Hypothalamus (tissue), 51 donors: ENCODE data around the gene ITPR1.

Experiments used
- DNase-seq, 51 donors: peaks; one replicate each; lab custom pipeline; 2025; lab: John Stamatoyannopoulos, UW

Gene ITPR1

GRCh38 chr3:4508048-4508981 lies 15.2 kb downstream of the ITPR1 start:
- DNase-seq: no peak

DNA sequence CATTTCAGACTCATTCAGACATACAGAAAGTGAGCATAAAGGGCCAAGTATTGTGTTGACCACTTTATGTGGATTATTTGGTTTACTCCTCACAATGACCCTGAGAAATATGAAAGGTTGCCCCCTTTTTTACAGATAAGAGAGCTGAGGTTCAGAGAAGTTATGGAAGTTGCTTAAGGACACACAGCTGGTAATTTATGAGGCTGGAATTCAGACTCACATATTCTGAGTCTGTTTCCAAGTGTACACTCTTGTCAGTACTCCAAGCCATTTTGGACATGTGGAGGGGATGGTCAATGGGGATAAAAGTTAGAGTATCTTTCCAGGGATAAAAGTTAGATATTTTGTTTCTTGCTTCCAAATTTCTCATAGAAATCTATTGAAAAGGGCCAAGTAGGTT lies 15.9 kb downstream of the ITPR1 start:
- no peak for DNase-seq

GRCh38 chr3:4509983-4510755 lies 17.0 kb downstream of the ITPR1 start:
- no peak for DNase-seq

DNA sequence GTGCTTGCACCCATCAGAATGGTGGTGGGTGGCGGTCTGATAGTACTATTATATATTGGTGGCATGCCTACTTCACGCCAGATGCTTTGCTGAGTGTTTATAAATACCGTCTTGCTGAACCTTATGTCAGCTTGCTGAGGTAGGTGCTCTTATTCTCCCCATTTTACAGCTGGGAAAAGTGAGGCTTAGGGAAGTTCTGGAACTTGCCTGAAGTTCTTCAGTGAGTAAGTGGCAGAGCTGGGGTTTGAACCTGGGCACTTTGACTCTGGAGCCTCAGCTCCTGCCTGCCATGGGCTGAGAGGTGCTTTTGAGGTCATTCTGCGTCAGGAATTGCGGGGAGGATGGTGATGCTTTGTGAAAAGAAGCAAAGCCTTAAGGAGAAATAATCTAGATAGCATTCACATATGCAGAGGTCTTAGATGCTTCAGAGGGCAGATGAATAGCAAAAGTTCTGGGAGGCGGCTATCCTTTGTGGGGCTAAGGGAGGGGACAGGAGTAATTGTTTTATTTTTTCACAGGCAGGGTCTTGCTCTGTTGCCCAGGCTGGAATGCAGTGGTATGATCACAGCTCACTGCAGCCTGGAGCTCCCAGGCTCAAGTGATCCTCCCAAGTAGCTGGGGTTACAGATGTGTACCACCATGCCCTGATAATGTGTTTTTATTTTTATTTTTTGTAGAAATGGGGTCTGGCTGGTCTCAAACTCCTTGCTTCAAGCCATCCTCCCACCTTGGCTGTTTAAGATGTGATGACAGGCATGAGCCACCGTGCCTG lies 18.5 kb downstream of the ITPR1 start:
- DNase-seq: no peak

GRCh38 chr3:4512895-4513616 lies 19.9 kb downstream of the ITPR1 start:
- no peak for DNase-seq

DNA sequence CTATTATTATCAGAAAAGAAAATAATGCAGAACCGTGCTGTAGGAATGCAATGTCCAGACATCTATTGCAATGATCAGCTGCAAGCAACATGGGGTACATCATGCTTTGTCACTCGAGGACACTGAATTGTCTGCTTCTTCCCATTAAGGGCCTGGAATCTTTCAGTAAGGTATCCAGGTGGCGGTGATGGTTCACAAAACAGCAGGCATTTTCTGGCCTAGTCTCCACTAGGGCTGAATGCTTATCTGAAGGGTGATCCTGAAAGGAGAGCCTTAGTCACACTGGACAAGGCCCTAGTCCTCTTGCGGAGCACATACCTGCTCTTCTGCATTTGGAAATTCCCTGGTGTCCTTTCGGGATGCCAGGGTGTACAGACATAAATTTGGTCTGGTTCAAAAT lies 21.2 kb downstream of the ITPR1 start:
- no peak for DNase-seq

DNA sequence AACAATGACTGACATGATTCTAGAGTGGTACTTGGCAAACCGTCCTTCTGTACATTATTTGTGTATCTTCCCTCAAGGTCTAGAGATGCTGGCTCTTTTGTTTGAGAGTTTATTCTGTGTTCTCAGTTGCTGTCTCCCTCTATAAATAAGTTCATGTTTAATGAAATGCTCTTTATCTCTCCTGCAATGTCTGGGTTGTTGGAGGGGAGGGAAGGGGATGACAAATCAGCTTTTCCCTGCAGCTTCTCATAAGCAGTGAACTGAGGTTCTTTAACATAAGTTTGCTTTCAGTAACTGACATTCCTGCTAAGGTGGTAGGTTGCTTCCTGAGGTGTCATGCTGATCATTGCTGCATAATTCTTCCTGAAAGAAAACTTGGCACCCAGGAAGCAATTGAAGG lies 21.8 kb downstream of the ITPR1 start:
- DNase-seq: no peak

- peak in 1 of 51 donors; percentile 15 for DNase-seq
Measured at GRCh38 chr3:4515916-4516579, 22.9 kb downstream of the ITPR1 start.

DNA sequence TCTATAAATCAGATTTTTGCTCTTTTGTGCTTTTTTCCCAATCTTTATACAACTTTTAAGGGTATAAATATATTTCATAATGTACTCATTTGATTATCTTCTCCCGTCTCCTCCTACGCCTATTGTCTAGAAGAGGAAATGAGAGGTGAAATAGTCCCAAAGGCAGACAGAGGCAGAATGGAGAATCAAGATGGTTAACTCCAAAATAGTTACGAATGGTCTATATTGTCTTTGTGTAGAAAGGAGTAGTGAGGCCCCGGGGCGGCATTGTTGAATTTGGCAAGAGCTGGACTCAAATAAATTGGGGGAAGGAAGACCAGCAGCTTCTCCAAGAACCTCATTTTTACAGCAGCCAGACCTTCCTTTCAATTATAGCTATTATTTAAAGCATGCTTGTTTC lies 23.9 kb downstream of the ITPR1 start:
- no peak for DNase-seq

- no peak for DNase-seq
Measured at GRCh38 chr3:4517643-4518311, 24.6 kb downstream of the ITPR1 start.

DNA sequence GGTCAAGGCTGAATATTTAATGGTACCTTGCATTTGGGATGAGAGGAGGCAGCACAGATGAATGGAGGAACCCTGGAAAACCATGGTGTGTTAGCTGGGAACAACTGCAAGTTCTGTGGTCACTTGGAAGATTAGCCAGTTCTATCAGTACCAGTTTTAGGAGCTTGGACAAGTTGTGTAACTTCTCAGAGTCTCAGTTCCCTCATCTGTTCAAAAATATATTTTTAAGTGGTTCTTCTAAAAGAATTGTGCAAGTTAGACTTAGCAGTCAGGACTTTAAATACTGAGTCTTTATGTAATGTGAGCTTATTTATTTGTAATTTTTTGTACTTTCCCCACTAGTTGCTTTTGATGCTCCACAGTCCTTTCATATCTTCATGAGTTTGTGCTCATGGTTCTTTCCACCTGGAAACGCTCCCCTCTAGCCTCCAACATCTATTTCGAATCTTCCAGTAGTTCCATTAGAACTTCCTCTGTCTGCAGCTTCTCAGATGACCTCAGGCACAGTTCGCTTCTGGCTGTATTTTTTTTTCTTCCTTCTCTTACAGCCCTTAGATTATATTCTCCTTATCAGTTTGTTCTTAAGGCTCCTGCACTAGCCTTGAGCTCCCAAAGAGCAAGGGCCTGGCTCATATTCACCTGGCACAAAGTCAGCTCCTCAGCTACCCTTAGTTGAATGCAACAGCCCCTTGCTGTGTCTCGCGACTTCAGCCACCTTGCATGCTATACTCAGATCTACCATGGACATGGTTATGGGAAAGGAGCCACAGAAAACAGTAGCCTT lies 27.1 kb downstream of the ITPR1 start:
- no peak for DNase-seq

- no peak for DNase-seq
Measured at GRCh38 chr3:4522947-4523346, 29.8 kb downstream of the ITPR1 start.

DNA sequence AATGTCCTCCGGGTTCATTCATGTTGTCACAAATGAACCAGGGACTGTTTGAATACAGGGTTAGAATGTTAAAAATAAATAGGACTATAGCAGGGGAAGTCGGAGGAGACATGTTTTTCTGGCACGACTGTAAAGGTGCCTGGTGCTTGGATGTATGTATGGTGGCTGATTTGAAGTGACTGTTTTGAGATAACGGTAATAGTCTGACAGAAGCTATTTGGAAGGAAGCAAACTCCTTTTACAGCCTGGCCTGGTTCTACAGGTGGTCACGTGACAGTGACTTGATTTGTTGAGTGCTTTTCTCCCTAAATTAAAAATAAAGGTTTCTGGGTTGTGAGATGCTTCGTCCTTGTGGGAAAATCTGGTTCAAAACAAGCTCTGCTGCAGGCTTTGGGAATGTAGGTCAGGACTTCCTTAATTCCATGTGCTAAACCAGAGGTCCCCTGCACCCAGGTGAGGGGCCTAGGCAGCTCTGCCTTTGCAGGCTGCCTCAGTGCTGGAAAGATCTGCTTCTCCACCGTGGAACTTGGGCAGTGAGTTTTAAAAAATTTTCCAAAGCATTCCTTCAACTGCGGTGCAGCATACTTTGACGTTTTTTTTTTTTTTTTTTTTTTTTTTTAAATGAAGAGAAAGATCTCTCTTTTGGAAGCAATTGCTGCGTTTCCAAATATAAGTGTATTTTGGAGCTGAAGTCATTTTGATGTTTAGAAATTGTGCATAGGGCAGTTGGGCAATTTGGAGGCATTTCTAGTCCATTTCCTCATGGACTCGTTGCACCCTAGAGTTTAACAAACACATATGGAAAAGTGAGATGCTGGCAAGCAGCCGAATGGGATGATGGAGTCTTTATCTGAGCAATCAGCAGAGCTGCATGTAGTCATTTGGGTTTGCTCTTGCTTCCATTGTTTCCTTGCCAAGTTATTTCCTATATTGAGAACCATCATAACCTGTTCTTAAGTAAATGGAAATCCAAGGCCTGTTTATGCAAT lies 30.9 kb downstream of the ITPR1 start:
- DNase-seq: no peak

DNA sequence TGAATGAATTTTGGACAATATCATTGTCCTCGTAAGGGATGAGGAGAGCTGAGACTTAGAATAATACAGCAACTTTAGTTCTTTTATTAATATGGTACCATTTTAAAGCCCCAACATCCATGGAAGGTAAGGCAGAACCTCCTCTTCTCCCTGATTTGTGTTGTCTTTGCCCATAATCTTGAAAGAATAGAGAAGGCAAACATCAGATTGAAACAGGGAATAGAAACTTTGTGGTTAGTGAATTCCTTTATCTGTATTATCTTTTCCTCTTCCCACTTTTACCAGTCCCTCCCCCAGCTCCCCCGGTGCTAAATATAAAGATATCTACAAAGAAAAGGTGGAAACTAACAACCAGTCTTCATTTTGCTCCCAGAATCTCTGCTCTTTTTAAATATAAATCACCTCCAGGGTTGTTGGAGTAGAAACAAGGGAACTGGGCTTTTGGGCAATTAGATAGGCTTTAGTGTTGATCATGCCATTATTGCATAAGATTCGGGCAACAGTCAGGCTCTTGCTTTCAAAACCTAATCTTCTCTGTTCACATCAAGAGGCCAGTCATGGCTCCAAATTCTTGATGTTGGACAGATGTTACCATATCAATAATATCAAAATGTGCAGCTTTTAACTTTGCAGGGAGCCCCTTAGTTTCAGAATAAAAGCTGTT lies 32.5 kb downstream of the ITPR1 start:
- DNase-seq: no peak

- no peak for DNase-seq
Measured at GRCh38 chr3:4528320-4528719, 35.2 kb downstream of the ITPR1 start.

DNA sequence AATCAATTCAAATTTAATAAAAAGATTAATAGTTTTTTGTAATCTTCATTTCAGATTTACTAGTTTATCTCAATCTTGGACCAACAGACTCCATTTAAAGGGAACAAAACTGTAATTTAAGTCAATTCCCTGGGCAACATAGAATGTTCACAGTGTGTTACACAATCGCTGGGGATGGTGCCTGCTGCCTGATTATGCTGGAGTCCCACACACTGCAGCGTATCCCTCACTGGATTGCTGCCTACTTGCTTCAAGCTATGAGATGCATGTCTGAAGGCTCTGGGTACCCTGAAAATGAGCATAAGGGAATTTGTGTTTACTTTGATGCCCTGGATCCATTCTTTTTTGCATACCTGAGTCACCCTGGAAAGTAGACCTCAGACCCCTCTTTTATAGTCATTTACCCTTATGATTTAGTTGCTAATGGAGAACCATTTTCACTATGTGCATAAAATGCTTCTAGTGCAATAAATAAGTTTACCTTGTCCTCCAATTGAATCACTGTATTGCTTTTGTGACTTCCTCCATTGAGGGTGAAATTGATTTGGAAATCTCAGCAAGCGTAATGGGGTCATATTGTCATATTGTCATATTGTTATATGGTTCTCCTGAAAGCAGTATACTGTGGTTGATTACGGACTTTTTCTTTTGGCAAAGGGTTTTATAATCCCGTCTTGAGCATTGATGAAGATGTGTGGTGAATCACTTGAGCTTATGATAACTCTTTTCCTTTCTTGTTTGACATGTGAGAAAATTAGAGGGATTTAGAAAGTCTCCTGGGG lies 35.9 kb downstream of the ITPR1 start:
- peak in 2 of 51 donors; percentile 12 to 16 for DNase-seq
